Measurements from ENCODE around the gene SLC44A3. TPM values are rescaled to one million over a fixed set of nuclear protein-coding genes. Genes with fewer than 3 reads are reported as not detected.

Gene SLC44A3
- total and polyA plus RNA-seq, 2 of the 13 experiments (the other 11 are each of a cell fraction or from before 2014, with no cell fraction given), result 6.8 to 14.1 TPM

- no peak for TF ChIP-seq AHDC1 (CRISPR knock-in tag; IDR thresholded peaks at IDR 0.05; ENCODE audit: borderline replicate concordance)
- TF ChIP-seq ZNF549 (CRISPR knock-in tag; IDR thresholded peaks at IDR 0.05), result no peak
- no peak for TF ChIP-seq RAD21 (CRISPR knock-in tag; IDR thresholded peaks at IDR 0.05)
- TF ChIP-seq MIXL1 (CRISPR knock-in tag; IDR thresholded peaks at IDR 0.05), result no peak
These were observed 50.9 kb downstream of the SLC44A3 start (continued) for GRCh38 chr1:94871031-94871430.

- H3K4me3 ChIP-seq (replicated peaks in 1 of 3; ENCODE audit: insufficient read depth in 1 of 3, low read depth in 2 of 3, low read length in 3 of 3), result no peak overlapping the region
- no peaks in the 10 kb centered on the region for H3K79me2 ChIP-seq (ENCODE audit: insufficient read depth, low read length)
- FAIRE-seq, result no peak
- DNase-seq (ENCODE audit: low spot score), result no peak
- no peaks in the 10 kb centered on the region for H3K9me3 ChIP-seq (ENCODE audit: low read length)
- ChIA-PET CTCF (ENCODE audit: low intra/inter-chr PET ratio, low total read pairs) (no interaction called here), POLR2A (no interaction called here)
- peaks cover 0 to 4% of the 10 kb centered on the region in 2 experiments; a peak in 2 of 5 replicates for H3K36me3 ChIP-seq (replicated peaks in 1 of 2; ENCODE audit: control insufficient read depth in 1 of 2, insufficient read depth in 2 of 2, low read length in 2 of 2)
- ATAC-seq, result no peak
- H4K20me1 ChIP-seq (ENCODE audit: insufficient read depth, low read length), result no peaks in the 10 kb centered on the region
- intact Hi-C loops (cut with micrococcal nuclease; ENCODE audit: unreplicated experiment) (no loop called here), in situ Hi-C loops (cut with HindIII; ENCODE audit: extremely low pct_ligation_motif_present, low pct_unique_long_range_greater_than_20kb) (loop anchor here (25.0 kb wide), 1 partner anchor 364 kb away; the partner anchor contains the start of gene RWDD3)
- 94% methylated on average over 4 of the region's 4 CpGs for WGBS (ENCODE audit: low lambda C conversion rate)
- H3K4me2 ChIP-seq (ENCODE audit: low read depth, low read length), result no peak overlapping the region
- no peak overlapping the region for H3K9ac ChIP-seq (ENCODE audit: insufficient read depth, low read depth, low read length)
- H2AFZ ChIP-seq (ENCODE audit: low read length), result no peak overlapping the region
- no peaks in the 10 kb centered on the region for H3K27me3 ChIP-seq (ENCODE audit: control insufficient read depth in 1 of 2, insufficient read depth in 2 of 2, low read length in 2 of 2)
- no TSS peak for BruUV-seq (replicated peaks)
- no peaks in the 10 kb centered on the region for H3K4me1 ChIP-seq (ENCODE audit: insufficient read depth, low read length)
- no peak overlapping the region for H3K27ac ChIP-seq (ENCODE audit: extremely low read length, insufficient read depth, low read length)
- TF ChIP-seq MBNL3 (CRISPR knock-in tag; conservative IDR thresholded peaks at IDR 0.05), result no peak
- TF ChIP-seq MLLT10 (CRISPR knock-in tag; IDR thresholded peaks at IDR 0.05), result no peak
- TF ChIP-seq BORCS8-MEF2B (CRISPR knock-in tag; IDR thresholded peaks at IDR 0.05), result no peak
- TF ChIP-seq ZNF343 (CRISPR knock-in tag; IDR thresholded peaks at IDR 0.05), result no peak
- no peak for TF ChIP-seq SRSF1 (optimal IDR thresholded peaks at IDR 0.05; ENCODE audit: low read depth, low read length)
- no peak for TF ChIP-seq HIC2 (CRISPR knock-in tag; IDR thresholded peaks at IDR 0.05; ENCODE audit: low read depth)
- no peak for TF ChIP-seq ATF5 (CRISPR knock-in tag; IDR thresholded peaks at IDR 0.05; ENCODE audit: low read depth)
- TF ChIP-seq HDAC6 (IDR thresholded peaks at IDR 0.05; ENCODE audit: low read depth, low read length), result no peak
These were observed 52.8 kb downstream of the SLC44A3 start for GRCh38 chr1:94872771-94873495.

All from HepG2 (cell line).